ENCODE measurements around the gene RHBDL1. TPM values are rescaled to one million over a fixed set of nuclear protein-coding genes. Genes with fewer than 3 reads are reported as not detected.

RHBDL1 gene
- total and polyA plus RNA-seq, 10 of the 15 experiments (the other 5 are each of a cell fraction or from before 2014, with no cell fraction given): 0.04 to 1.3 (median 0.65) TPM; not detected in 5

- FAIRE-seq (no peak), ATAC-seq (peak; percentile 61), DNase-seq (ENCODE audit: low read depth, low spot score) (no peak)
- Histone ChIP-seq H3K27ac (ENCODE audit: control insufficient read depth, insufficient read depth) (peak overlapping the region; percentile 87), H3K9ac (ENCODE audit: control insufficient read depth, insufficient read depth, low read length) (peak overlapping the region; percentile 91), H3K36me3 (ENCODE audit: control insufficient read depth in 2 of 2, insufficient read depth in 2 of 2, low read length in 1 of 2) (no peaks in the 10 kb centered on the region), H3K4me2 (ENCODE audit: control insufficient read depth, insufficient read depth) (peak overlapping the region; percentile 69), H3K4me3 (peak overlapping the region; percentile 86), H4K20me1 (ENCODE audit: control insufficient read depth, insufficient read depth) (0 out of 2 replicates have a peak, but pooled peaks cover 2% of the 10 kb centered on the region), H2AFZ (ENCODE audit: control insufficient read depth, low read depth, low read length) (peak overlapping the region; percentile 92), H3K79me2 (ENCODE audit: control insufficient read depth, insufficient read depth, low read length) (no peaks in the 10 kb centered on the region; the same call in 1 of the 2 replicates), H3K4me1 (ENCODE audit: control insufficient read depth, insufficient read depth, low read length) (peaks cover 13% of the 10 kb centered on the region), H3K27me3 (replicated peaks in 1 of 2; ENCODE audit: control insufficient read depth in 2 of 2, insufficient read depth in 2 of 2, low read length in 1 of 2) (no peaks in the 10 kb centered on the region), H3K9me3 (replicated peaks; ENCODE audit: control insufficient read depth, insufficient read depth, low read length) (no peaks in the 10 kb centered on the region)
- no TSS peak for BruUV-seq (replicated peaks)
- ChIA-PET RAD21 (ENCODE audit: unreplicated experiment) (interaction anchor here (0.8 to 2.4 kb wide), 6 partner anchors 8 to 67 kb away, joined by 3 to 10 read pairs (median 3); partner anchors contain the start of genes CHTF18, RPUSD1 and STUB1), SMC1A (ENCODE audit: uncharacterized antibody, unreplicated experiment) (interaction anchor here (0.8 to 1.3 kb wide), 4 partner anchors 8 to 68 kb away, joined by 3 to 4 read pairs (median 3); partner anchors contain the start of genes CHTF18 and RPUSD1), POLR2A (interaction anchor here (0.5 to 2.5 kb wide), 8 partner anchors 8 to 372 kb away, joined by 3 to 29 read pairs (median 8); partner anchors contain the start of genes CHTF18, CIAO3 and RPUSD1), CTCF (interaction anchor here (0.7 to 2.5 kb wide), 12 partner anchors 9 to 68 kb away, joined by 3 to 16 read pairs (median 4); partner anchors contain the start of genes CHTF18, CIAO3, RPUSD1 and WDR24)
- intact Hi-C loops (cut with micrococcal nuclease; ENCODE audit: unreplicated experiment) (loop anchor here (2.0 kb wide), 2 partner anchors 20 to 36 kb away; partner anchors contain the start of genes CIAO3 and JMJD8), in situ Hi-C loops (cut with MboI) (no loop called here)
- WGBS (ENCODE audit: insufficient coverage, insufficient replicate concordance, low lambda C conversion rate, missing lambda C conversion rate): under 1% methylated on average over 37 of the region's 38 CpGs
- TF ChIP-seq MTA2 (IDR thresholded peaks at IDR 0.05; ENCODE audit: low read depth): no peak
- TF ChIP-seq NBN (IDR thresholded peaks at IDR 0.05): 0 out of 2 replicates have a peak, but pooled peaks have one; percentile 56
- TF ChIP-seq CHD1 (IDR thresholded peaks at IDR 0.05; ENCODE audit: low read depth, low read length): no peak
- TF ChIP-seq BHLHE40 (IDR thresholded peaks at IDR 0.05; ENCODE audit: borderline replicate concordance in 1 of 2, low read depth in 2 of 2, low read length in 1 of 2): peak; percentile 69 to 92; a peak in 3 of 4 replicates
- TF ChIP-seq TCF12 (IDR thresholded peaks at IDR 0.05; ENCODE audit: low read depth, low read length): 0 out of 2 replicates have a peak, but pooled peaks have one; percentile 45
- no peak for TF ChIP-seq IRF4 (IDR thresholded peaks at IDR 0.05; ENCODE audit: low read depth, low read length)
- no peak for TF ChIP-seq TCF7 (IDR thresholded peaks at IDR 0.05; ENCODE audit: borderline replicate concordance)
- no peak for TF ChIP-seq E4F1 (IDR thresholded peaks at IDR 0.05; ENCODE audit: borderline replicate concordance, partially characterized antibody)
- no peak for TF ChIP-seq ZBTB4 (CRISPR knock-in tag; IDR thresholded peaks at IDR 0.05)
- no peak for TF ChIP-seq HSF1 (IDR thresholded peaks at IDR 0.05; ENCODE audit: low read depth, low read length)
- TF ChIP-seq PKNOX1 (IDR thresholded peaks at IDR 0.05): peak; percentile 29; the same call in 1 of the 2 replicates
Measured at GRCh38 chr16:720447-720989, 45.0 kb downstream of the RHBDL1 start.
